ENCODE data around the gene TTLL11.

DNA sequence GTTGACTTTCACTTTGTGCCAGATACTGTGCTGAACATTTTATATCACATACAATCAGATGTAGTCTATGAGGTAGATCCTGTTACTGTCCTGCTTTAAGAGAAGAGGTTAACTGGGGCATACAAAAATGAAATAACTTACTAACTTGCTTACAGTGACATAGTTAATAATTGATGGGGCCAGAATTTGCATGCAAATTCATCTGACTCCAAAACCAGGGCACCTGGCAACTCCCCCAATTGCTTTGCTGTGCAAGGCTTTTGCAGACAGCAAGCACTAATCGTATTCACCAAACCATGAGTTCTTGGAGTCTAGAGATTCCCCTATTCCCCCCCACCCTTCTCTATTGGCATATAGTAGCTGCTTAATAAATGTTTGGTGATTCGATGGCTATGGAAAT lies 155.9 kb downstream of the TTLL11 start:
- TF ChIP-seq POLR2A (IDR thresholded peaks at IDR 0.05) (no peak), CTCF (IDR thresholded peaks at IDR 0.05) (no peak)

Data from tibial nerve (tissue), 3 donors.